Activated naive CD8-positive, alpha-beta T cell treated with anti-CD3 and anti-CD28 coated beads, Interleukin-2, amount 50 U/mL, for 24 hours (primary cell): ENCODE results near the gene SLC12A7.

Experiments used
- ATAC-seq: fragments of 150-1000 bp; cut with Tn5 transposase; one replicate; pipeline ENCODE4 v1.10.0; 2021
- DNase-seq: peaks from one replicate; pipeline ENCODE4 v3.0.0; 2021
- H3K27ac Mint-ChIP-seq: one replicate; pipeline ENCODE4 v1.8.0; 2021; ENCODE audit warnings: mild to moderate bottlenecking, mixed read lengths
- H3K27me3 Mint-ChIP-seq: one replicate; pipeline ENCODE4 v1.8.0; 2021; ENCODE audit warnings: mixed read lengths
- H3K36me3 Mint-ChIP-seq: one replicate; pipeline ENCODE4 v1.8.0; 2021; ENCODE audit warnings: low read depth, mixed read lengths
- H3K4me1 Mint-ChIP-seq: one replicate; pipeline ENCODE4 v1.8.0; 2021; ENCODE audit warnings: mixed read lengths
- H3K4me3 Mint-ChIP-seq: one replicate; pipeline ENCODE4 v1.8.0; 2021; ENCODE audit warnings: mild to moderate bottlenecking, moderate library complexity, mixed read lengths
- H3K9me3 Mint-ChIP-seq: one replicate; pipeline ENCODE4 v1.8.0; 2021; ENCODE audit warnings: mixed read lengths

SLC12A7 gene

DNA sequence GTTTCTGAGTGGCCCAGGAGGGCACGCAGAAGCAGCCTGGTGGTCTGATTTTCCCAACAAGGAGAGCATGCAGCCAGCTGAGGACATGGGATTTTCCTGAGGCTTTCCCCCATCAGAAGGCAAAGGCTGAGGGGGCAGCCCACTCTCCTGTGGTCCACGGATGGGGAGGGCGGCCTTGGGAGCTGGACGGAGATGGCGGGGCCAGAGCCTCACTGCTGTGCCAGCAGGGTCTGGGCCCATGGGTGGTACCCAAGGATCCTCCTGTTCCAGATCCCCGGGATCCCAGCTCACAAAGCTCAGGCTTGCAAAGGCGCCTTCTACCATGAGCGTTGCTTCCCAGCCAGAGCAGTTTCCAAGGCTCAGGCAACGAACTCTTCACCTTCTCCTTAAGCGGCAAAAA lies 39.0 kb upstream of the SLC12A7 start:
- Mint-ChIP-seq H3K36me3 (no peaks in the 10 kb centered on the region), H3K4me3 (no peak overlapping the region), H3K27me3 (peaks cover 22% of the 10 kb centered on the region), H3K27ac (no peak overlapping the region), H3K9me3 (no peaks in the 10 kb centered on the region), H3K4me1 (peaks cover 13% of the 10 kb centered on the region)
- ATAC-seq (no peak), DNase-seq (no peak)

DNA sequence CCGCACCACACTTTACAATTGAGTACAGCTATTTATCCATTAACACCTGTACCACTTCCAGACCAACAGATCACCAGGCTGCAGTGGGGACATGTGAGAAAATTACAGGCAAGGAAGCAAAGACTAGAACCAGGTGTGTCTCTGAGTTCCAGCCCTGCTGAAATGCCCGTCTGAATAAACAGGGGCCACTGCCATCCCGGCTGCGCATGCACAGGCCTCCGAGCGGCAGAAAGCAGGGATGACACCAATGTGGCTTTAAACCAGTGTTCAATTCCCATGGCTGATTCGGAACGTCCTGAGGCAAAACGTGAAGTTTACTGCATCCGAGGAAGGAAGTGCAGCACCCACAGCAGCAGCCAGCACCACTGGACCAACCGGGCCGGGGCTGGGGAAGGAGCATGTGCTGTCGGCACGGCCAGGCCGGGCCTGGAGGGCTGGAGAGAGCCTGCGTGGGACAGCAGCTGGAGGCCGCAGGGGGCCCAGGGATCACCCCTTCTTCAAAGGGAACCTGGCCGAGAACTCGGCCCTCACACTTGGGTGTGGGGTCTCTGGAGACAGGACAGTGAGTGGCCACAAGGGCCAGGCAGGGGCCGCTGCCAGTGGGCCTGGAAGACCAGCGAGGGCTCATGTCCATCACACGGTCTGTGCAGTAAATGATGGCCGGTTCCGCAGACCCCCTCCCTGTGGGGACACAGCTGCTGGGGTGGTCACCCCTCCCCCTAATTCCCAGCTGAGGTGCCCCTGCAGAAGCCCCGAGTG lies 33.0 kb upstream of the SLC12A7 start:
- no peaks in the 10 kb centered on the region for H3K36me3 Mint-ChIP-seq
- H3K27me3 Mint-ChIP-seq: peaks cover 9% of the 10 kb centered on the region
- no peak overlapping the region for H3K27ac Mint-ChIP-seq
- no peak overlapping the region for H3K4me3 Mint-ChIP-seq
- ATAC-seq (no peak), DNase-seq (no peak)
- H3K9me3 Mint-ChIP-seq: no peaks in the 10 kb centered on the region
- peaks cover 3% of the 10 kb centered on the region for H3K4me1 Mint-ChIP-seq

DNA sequence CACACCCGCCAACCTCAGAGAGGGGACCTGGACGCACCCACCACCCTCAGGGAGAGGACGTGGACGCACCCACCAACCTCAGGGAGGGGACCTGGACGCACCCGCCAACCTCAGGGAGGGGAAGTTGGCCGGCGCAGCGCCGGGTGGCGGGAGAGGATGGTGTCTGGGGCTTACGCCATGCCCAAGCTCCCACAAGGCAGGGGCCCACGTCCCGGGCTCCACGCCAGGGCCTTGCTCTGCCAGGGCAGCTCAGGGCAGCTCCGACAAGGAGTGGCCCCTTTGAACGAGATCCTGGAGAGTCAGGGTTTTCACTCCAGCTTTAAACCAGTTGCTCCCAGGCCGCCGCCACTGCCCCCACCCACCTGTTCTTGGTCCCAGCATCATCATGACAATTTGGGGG lies 32.2 kb upstream of the SLC12A7 start:
- Mint-ChIP-seq H3K4me3 (no peak overlapping the region), H3K27ac (no peak overlapping the region), H3K36me3 (no peaks in the 10 kb centered on the region), H3K4me1 (peaks cover 3% of the 10 kb centered on the region), H3K9me3 (no peaks in the 10 kb centered on the region), H3K27me3 (peaks cover 9% of the 10 kb centered on the region)
- ATAC-seq (no peak), DNase-seq (no peak)

DNA sequence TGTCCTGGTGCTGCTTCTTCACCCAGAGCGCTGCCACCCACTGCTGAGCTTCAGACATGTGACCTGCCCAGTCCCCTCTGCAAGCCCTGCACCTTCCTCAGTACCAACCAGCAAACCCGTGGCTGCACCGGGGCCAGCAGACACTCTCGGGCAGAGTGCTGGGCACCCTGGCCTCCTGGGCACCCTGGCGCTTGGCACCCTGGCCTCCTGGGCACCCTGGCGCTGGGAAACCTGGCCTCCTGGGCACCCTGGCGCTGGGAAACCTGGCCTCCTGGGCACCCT lies 31.7 kb upstream of the SLC12A7 start:
- peaks cover 9% of the 10 kb centered on the region for H3K27me3 Mint-ChIP-seq
- H3K4me1 Mint-ChIP-seq: peaks cover 3% of the 10 kb centered on the region
- H3K9me3 Mint-ChIP-seq: no peaks in the 10 kb centered on the region
- no peak overlapping the region for H3K27ac Mint-ChIP-seq
- no peak overlapping the region for H3K4me3 Mint-ChIP-seq
- ATAC-seq (no peak), DNase-seq (no peak)
- no peaks in the 10 kb centered on the region for H3K36me3 Mint-ChIP-seq

DNA sequence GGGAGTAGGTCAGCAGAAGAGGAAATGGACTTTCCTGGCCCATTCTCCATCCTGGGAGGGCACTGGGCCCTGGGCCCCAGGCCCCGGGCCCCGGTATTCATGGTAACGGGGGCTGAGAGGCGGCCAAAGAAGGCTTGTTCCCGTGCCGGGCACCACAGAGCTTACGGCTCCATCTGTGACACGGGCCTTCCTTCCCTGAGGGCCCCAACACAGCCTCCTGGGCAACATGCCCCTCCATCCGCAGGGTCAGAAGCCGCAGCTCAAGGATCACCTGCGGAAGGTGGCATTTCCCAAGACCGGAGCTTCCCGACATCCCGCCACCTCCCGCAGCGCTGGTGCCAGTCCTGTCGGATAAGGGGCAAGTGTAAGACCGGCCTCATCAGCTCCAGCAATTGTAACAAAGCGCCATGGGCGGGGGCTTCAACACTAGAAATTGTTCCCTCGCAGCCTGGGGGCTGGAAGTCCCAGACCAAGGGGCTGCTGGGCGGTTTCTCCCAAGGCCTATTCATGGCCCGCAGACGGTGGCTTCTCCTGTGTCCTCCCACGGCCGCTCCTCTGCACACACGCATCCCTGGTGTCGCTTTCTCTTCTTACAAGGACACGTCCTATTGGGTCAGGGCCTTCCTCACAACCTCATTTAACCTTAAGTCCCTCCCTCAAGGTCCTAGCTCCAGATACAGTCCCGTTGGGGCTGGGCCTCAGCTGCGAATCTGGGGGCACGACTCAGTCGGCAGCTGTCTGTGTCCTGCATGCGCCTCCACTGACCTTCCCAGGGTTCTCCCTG lies 31.2 kb upstream of the SLC12A7 start:
- H3K27me3 Mint-ChIP-seq: peaks cover 9% of the 10 kb centered on the region
- H3K4me3 Mint-ChIP-seq: no peak overlapping the region
- H3K4me1 Mint-ChIP-seq: peaks cover 3% of the 10 kb centered on the region
- DNase-seq (no peak), ATAC-seq (no peak)
- H3K9me3 Mint-ChIP-seq: no peaks in the 10 kb centered on the region
- no peak overlapping the region for H3K27ac Mint-ChIP-seq
- H3K36me3 Mint-ChIP-seq: no peaks in the 10 kb centered on the region

DNA sequence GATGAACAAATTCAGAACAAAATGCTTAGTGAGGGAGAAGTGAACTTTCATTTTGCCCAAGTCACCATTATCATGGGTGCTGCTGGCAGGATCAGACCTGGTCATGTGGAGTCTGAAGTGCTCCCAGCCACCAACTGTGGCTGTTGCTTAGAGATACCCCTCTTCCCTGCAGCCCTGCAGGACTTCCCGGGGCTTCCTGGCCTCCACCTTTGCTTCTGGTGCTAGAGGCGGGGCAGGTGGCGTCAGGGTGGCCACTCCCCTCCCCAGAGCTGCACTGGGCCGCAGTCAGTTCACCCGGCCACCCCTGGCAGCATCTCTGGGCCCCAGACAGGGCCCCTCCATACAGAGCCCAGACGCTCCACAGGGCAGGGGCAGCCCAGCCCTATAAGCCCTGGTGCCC lies 30.0 kb upstream of the SLC12A7 start:
- peaks cover 7% of the 10 kb centered on the region for H3K27me3 Mint-ChIP-seq
- H3K27ac Mint-ChIP-seq: no peak overlapping the region
- peaks cover 3% of the 10 kb centered on the region for H3K4me1 Mint-ChIP-seq
- H3K9me3 Mint-ChIP-seq: no peaks in the 10 kb centered on the region
- DNase-seq (no peak), ATAC-seq (no peak)
- no peak overlapping the region for H3K4me3 Mint-ChIP-seq
- H3K36me3 Mint-ChIP-seq: no peaks in the 10 kb centered on the region

DNA sequence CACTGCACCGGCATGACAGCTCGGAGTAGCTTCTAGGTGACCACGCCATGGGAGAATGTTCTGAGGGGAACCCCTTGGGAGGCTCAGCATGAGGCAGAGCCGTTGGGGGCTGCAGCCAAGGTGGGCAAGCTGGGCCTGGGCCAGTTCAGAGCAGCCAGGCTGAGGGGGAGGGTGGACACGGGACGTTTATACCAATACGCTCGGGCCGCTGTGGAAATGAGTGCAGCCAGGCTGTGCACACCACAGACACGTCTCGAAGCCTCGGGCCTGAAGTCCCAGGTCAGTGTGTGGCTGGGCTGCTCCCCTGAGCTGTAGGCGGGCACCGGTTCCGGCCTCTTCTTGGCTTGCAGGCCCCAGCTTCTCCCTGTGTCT lies 28.9 kb upstream of the SLC12A7 start:
- H3K36me3 Mint-ChIP-seq: no peaks in the 10 kb centered on the region
- H3K9me3 Mint-ChIP-seq: no peaks in the 10 kb centered on the region
- DNase-seq: no peak
- no peak overlapping the region for H3K27ac Mint-ChIP-seq
- H3K4me1 Mint-ChIP-seq: peaks cover 3% of the 10 kb centered on the region
- ATAC-seq: no peak
- no peak overlapping the region for H3K4me3 Mint-ChIP-seq
- peaks cover 7% of the 10 kb centered on the region for H3K27me3 Mint-ChIP-seq

DNA sequence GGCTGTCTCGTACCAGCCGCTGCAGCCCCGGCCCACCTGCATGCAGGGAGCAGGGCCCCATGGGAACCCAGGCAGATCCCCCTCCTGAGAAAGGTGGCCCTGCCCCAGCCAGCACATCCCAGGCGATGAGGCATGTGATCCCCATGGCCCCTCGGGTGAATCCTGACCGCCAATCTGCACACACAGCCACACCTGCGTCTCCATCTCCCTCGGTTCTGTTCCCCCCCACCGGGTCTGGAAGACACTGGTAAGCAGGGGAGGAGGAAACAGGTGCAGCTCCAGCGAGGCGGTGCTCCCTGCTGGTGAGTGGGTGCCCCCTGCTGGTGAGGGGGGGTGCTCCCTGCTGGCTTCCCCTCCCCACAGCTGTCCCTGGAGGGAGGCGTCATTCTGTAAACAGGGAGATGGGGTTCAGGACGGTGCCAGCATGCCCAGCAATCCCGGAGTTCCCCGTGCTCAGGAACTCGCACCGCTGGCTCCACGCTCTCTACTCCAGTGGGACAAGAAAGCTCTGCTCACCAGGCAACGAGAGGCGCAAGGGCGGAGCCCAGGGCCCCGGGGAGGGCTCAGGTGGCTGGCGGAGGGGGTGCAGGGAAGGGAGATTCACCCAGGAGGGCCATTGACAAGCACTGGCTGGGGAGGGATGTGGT lies 28.4 kb upstream of the SLC12A7 start:
- H3K27ac Mint-ChIP-seq: no peak overlapping the region
- no peaks in the 10 kb centered on the region for H3K36me3 Mint-ChIP-seq
- H3K27me3 Mint-ChIP-seq: peaks cover 7% of the 10 kb centered on the region
- ATAC-seq (peak; percentile 80), DNase-seq (peak; percentile 85)
- no peaks in the 10 kb centered on the region for H3K9me3 Mint-ChIP-seq
- peaks cover 3% of the 10 kb centered on the region for H3K4me1 Mint-ChIP-seq
- no peak overlapping the region for H3K4me3 Mint-ChIP-seq

DNA sequence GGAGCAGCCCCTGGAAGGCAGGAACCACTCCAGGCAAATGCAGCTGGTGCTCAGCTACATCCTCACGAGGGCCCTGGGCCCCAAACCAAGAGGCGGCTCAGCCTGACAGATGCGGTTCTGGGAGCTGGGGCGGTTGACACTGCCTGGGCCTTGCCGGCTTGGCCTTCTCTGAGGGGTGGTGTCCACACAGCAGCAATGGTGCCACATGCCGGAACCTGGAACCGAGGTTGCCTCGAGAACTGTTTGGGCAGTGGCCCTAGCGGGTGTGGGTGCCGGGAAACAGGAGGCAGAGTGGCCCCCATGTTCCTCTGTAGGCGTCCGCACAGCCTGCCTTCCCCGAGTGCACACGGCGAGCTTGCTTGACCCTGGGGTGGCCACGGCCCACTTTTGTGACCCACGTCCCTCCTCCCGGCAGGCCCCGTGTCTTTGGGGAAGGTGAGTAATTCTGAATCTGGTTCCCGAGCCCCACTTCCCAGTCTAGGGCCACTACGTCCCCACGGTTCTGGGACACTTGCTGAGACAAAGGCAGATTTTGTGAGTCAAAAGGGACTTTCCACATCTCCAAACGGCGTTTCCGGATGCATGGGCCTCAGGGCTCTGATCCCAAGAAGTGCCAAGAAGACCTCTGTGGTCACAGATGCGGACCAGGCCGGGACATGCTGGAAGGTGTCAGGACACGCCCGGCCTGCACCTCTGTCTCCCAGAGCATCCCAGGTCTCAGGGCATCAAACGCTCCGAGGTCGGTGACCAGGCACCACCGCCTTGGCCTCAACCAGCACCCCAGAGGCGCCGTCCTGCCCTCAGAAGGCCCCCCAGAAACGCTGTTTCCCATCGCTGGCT lies 27.7 kb upstream of the SLC12A7 start:
- Mint-ChIP-seq H3K4me1 (peaks cover 3% of the 10 kb centered on the region), H3K4me3 (no peak overlapping the region), H3K36me3 (no peaks in the 10 kb centered on the region), H3K27me3 (peaks cover 7% of the 10 kb centered on the region), H3K9me3 (no peaks in the 10 kb centered on the region), H3K27ac (no peak overlapping the region)
- no peak for ATAC-seq
- DNase-seq: no peak

DNA sequence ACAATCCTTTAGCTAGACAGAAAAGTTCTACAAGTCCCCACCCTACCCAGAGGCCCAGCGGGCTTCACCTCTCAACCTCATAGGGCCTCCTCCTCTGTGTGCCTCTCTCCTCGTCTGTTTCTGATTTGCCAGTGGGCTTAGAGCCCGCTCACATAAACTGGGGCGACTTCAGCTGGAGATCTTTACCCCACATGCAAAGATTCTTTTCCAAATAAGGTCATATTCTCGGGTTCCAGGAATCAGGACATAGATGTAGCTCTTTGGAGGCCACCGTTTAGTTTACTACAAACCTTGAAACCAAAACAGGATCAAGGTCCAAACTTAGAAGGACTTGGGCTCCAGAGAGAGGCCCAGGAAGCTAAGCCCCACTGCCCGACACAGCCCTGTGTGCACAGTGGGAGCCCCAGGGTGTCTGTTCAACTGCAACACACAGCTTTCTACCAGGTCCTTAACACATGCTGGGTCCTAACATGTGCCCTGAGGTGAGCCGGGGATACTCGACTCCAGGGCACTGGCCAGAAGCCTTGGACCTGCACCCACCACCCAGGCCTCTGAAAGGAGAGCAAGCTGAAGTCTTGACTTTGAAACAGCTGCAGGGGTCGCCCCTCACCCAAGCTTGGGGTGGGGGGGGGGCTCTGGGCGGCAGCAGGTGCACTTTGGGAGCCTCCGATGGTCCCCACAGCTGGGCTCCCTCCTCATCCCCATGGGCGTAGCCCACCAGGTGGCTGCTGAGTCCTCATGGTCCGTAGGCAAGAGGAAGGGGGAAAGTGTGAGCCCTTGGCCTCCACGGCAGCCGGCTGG lies 26.8 kb upstream of the SLC12A7 start:
- no peak for ATAC-seq
- no peak overlapping the region for H3K4me3 Mint-ChIP-seq
- no peaks in the 10 kb centered on the region for H3K9me3 Mint-ChIP-seq
- DNase-seq: no peak
- H3K27me3 Mint-ChIP-seq: peaks cover 7% of the 10 kb centered on the region
- no peaks in the 10 kb centered on the region for H3K36me3 Mint-ChIP-seq
- H3K4me1 Mint-ChIP-seq: peaks cover 3% of the 10 kb centered on the region
- H3K27ac Mint-ChIP-seq: no peak overlapping the region

DNA sequence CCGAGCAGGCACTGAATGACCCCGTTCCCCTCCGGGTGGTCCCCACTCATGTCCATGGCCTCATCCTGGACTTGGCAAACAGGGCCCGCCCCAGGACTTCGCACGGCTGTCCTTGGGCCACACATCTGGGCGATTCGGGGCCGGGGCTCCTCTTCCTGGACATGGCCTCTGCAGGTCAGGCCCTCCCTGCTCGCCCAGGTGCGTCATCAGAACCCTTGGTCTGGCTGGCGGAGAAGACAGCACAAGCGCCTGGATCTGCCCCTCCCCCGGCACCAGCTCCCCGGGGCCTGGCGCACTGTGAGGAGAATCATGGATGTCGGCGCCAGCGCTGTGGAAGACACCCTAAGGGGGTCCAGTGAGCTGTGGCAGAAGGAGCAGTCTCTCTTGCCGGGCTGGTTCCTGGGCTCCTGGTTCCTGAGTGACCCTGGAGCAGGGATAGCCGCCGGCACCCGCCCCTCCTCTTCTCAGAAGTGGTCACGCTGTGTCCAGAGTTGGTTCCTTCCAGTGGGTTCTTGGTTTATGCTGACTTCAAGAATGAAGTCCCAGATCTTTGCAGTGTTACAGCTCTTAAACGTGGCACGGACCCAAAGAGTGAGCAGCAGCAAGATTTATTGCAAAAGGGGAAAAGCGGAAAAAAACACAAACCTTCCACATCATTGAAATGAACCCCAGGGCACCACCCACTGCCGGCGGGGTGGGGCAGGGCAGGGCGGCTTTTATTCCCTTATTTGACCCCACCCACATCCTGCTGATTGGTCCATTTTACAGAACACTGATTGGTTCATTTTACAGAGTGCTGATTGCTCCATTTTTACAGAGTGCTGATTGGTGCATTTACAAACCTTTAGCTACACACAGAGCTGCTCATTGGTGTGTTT lies 25.9 kb upstream of the SLC12A7 start:
- no peak for DNase-seq
- Mint-ChIP-seq H3K27ac (no peak overlapping the region), H3K27me3 (peaks cover 7% of the 10 kb centered on the region), H3K4me1 (peaks cover 3% of the 10 kb centered on the region), H3K9me3 (no peaks in the 10 kb centered on the region), H3K4me3 (no peak overlapping the region), H3K36me3 (no peaks in the 10 kb centered on the region)
- no peak for ATAC-seq

DNA sequence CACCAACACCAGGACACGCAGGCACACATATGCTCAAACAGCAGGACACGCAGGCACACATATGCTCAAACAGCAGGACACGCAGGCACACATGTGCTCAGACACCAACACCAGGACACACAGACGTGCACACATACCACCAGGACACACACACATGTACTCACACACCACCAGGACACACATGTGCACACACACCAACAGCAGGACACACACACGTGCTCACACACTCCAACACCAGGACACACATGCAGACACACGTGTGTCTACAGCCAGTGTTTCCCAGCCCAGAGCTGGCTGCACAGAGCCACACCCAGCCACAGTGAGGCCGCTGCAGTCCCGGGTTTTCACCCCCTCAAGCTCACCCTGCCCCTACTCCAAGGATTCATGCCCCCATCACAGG lies 25.0 kb upstream of the SLC12A7 start:
- Mint-ChIP-seq H3K4me3 (no peak overlapping the region), H3K9me3 (no peaks in the 10 kb centered on the region), H3K4me1 (peaks cover 3% of the 10 kb centered on the region), H3K27me3 (peaks cover 5% of the 10 kb centered on the region), H3K27ac (no peak overlapping the region), H3K36me3 (no peaks in the 10 kb centered on the region)
- DNase-seq: no peak
- no peak for ATAC-seq
